Left kidney (tissue), 2 donors: ENCODE results near the gene IL12A. TPM values are rescaled to one million over a fixed set of nuclear protein-coding genes. Genes with fewer than 3 reads are reported as not detected.

Source experiments
- DNase-seq: peaks from one replicate; pipeline ENCODE4 v3.0.0-alpha.2; 2013
- polyA plus RNA-seq: library from polyadenylated mRNA; unstranded; fragments of 120-200 nt; gene quantifications from one replicate; pipeline ENCODE4 v1.2.1, GENCODE V29; 2013; ENCODE audit not compliant: insufficient read length

IL12A gene
- polyA plus RNA-seq, 1 donor = 1.3 TPM

DNA sequence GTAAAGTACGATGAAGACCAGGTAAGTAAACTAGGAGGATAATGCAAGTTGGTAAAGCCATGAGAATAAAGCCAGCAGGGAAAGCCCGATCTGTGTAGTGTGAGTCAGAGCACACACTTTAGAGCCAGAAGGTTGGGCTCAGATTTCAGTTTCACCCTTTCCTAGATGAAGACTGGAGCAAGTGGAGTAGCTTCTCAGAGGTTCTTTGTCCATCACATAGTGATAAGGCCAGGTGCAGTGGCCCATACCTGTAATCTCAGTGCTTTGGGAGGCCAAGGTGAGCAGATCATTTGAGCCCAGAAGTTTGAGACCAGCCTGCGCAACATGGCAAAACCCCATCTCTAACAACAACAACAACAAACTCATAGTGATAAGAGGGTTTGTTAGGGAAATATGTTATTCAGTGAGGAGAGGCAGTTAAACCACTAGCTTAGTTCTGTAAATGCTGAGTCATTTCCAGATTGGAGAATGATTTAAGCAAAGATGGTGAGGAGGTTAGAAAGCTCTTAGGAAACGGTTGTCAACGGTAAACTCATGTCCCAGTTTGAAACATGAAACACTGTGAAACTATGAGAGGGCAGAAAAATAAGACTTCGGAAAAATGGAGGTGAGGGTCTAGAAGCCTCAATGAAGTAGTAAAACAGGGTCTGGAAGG is 39.0 kb downstream of the IL12A start:
- no peak for DNase-seq

- no peak for DNase-seq
These were observed 47.1 kb downstream of the IL12A start for GRCh38 chr3:160035757-160036156.

DNA sequence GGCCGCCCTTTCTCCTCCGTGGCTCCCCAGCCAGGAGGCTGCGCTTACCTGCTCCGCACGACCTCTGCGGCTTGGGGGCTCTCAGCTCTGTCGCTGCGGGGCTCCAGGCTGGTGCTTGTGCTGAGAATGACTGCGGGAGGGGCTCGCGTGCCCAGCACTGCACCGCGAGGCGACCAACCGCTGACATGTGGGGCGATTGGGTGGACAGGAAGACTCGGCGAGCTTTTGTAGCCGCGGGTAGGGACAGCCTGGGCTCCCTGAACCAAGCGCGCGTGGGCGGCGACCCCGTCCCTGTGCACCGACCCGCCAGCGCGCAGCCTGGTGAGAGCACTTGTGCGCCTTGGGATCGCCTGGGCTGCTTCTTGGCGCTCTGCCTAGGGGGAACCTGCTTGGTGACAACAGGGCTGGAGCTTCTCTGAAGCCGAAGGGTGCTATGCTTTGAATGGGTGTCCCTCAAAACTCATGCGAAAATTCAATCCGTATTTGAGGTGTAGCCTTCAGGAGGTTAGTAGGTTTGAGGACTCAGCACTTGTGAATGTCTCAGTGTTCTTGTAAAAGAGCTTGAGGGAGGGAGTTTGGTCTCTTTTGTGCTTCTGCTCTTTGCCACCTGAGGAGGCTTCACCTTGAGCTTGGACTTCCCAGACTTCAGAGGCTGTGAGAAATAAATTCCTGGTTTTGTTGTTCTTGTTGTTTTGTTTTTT is 50.4 kb downstream of the IL12A start:
- DNase-seq = peak; percentile 44

- no peak for DNase-seq
These were observed 51.5 kb downstream of the IL12A start for GRCh38 chr3:160040181-160040580.

- no peak for DNase-seq
These were observed 52.8 kb downstream of the IL12A start for GRCh38 chr3:160041465-160041864.

GRCh38 chr3:160044121-160044520 is 55.5 kb downstream of the IL12A start:
- DNase-seq = no peak

Other genes starting within 250 kb of the IL12A start
- 50.7 TPM for gene SCHIP1, start 149.0 kb upstream of the IL12A start, polyA plus RNA-seq
- gene C3orf80, start 236.6 kb downstream of the IL12A start, polyA plus RNA-seq = 0.45 TPM